ENCODE results near the gene C1QL1.
A peak's percentile ranks its signal among the peaks of the same experiment; 100 is the strongest.

The C1QL1 gene

GRCh38 chr17:44968225-44969143 is at the start of gene C1QL1:
Gene C1QL1, minus strand, starts transcription at chr17:44968303. Its CDS starts 255 bp downstream, at chr17:44968048.
- peak; percentile 86 for DNase-seq (ENCODE audit: low read depth in 2 of 2)

- no peak for DNase-seq (ENCODE audit: low read depth in 2 of 2)
Measured at GRCh38 chr17:45016823-45017222, 48.7 kb upstream of the C1QL1 start.

- no peak for DNase-seq (ENCODE audit: low read depth in 2 of 2)
Measured at GRCh38 chr17:45016237-45016636, 48.1 kb upstream of the C1QL1 start.

GRCh38 chr17:45013021-45013997 is 45.2 kb upstream of the C1QL1 start:
- DNase-seq (ENCODE audit: low read depth in 2 of 2) = no peak

- no peak for DNase-seq (ENCODE audit: low read depth in 2 of 2)
Measured at GRCh38 chr17:45011767-45012166, 43.7 kb upstream of the C1QL1 start.

GRCh38 chr17:45009676-45010467 is 41.8 kb upstream of the C1QL1 start:
- no peak for DNase-seq (ENCODE audit: low read depth in 2 of 2)

- DNase-seq (ENCODE audit: low read depth in 2 of 2) = no peak
Measured at GRCh38 chr17:45008216-45008615, 40.1 kb upstream of the C1QL1 start.

- no peak for DNase-seq (ENCODE audit: low read depth in 2 of 2)
Measured at GRCh38 chr17:45006927-45007461, 38.9 kb upstream of the C1QL1 start.

- DNase-seq (ENCODE audit: low read depth in 2 of 2) = no peak
Measured at GRCh38 chr17:45005700-45006099, 37.6 kb upstream of the C1QL1 start.

- no peak for DNase-seq (ENCODE audit: low read depth in 2 of 2)
Measured at GRCh38 chr17:45004388-45004787, 36.3 kb upstream of the C1QL1 start.

- no peak for DNase-seq (ENCODE audit: low read depth in 2 of 2)
Measured at GRCh38 chr17:45003877-45004276, 35.8 kb upstream of the C1QL1 start.

GRCh38 chr17:45001310-45001709 is 33.2 kb upstream of the C1QL1 start:
- no peak for DNase-seq (ENCODE audit: low read depth in 2 of 2)

- no peak for DNase-seq (ENCODE audit: low read depth in 2 of 2)
Measured at GRCh38 chr17:44999433-44999832, 31.3 kb upstream of the C1QL1 start.

- no peak for DNase-seq (ENCODE audit: low read depth in 2 of 2)
Measured at GRCh38 chr17:44998646-44999045, 30.5 kb upstream of the C1QL1 start.

GRCh38 chr17:44997733-44998520 is 29.8 kb upstream of the C1QL1 start:
- DNase-seq (ENCODE audit: low read depth in 2 of 2) = no peak

GRCh38 chr17:44996304-44996703 is 28.2 kb upstream of the C1QL1 start:
- DNase-seq (ENCODE audit: low read depth in 2 of 2) = no peak

GRCh38 chr17:44995436-44996001 is 27.4 kb upstream of the C1QL1 start:
- DNase-seq (ENCODE audit: low read depth in 2 of 2) = no peak

GRCh38 chr17:44992242-44992939 is 24.3 kb upstream of the C1QL1 start:
- no peak for DNase-seq (ENCODE audit: low read depth in 2 of 2)

GRCh38 chr17:44990994-44991393 is 22.9 kb upstream of the C1QL1 start:
- DNase-seq (ENCODE audit: low read depth in 2 of 2) = no peak

All from stimulated activated CD8-positive, alpha-beta memory T cell treated with anti-CD3 and anti-CD28 coated beads, Interleukin-15, amount 100 ng/mL, for 48 hours (primary cell).